Right lobe of liver (tissue), 6 donors: Measurements from ENCODE around the gene AVL9. TPM values are rescaled to one million over a fixed set of nuclear protein-coding genes. Genes with fewer than 3 reads are reported as not detected.

Source experiments
- ATAC-seq, 4 donors: fragments of 200-7000 bp; cut with Tn5 transposase; one replicate each; pipeline ENCODE4 v1.9.1; 2020; ENCODE audit warnings: mild to moderate bottlenecking in 4 of 4, moderate library complexity in 4 of 4
- DNase-seq, 3 donors: peaks; one replicate each; pipeline ENCODE4 v3.0.0-alpha.2; 2020
- H3K27ac ChIP-seq, 3 donors: fragments of 200-600 bp; one replicate each; pipeline ENCODE4 v1.8.0; 2022
- H3K27me3 ChIP-seq, 2 donors: fragments of 200-600 bp; one replicate each; pipeline ENCODE4 v1.8.0; 2022
- H3K36me3 ChIP-seq, 4 donors: fragments of 200-600 bp; sonication (generic) in 1 of 4; one replicate each; pipeline versions ENCODE4 v1.5.1 to v1.8.0; 2017 to 2022; ENCODE audit warnings: control low read depth in 1 of 4
- H3K4me1 ChIP-seq, 4 donors: fragments of 200-600 bp; sonication (generic) in 1 of 4; one replicate each; pipeline versions ENCODE4 v1.5.1 to v1.8.0; 2017 to 2022; ENCODE audit warnings: control low read depth in 1 of 4
- H3K4me3 ChIP-seq, 3 donors: fragments of 200-600 bp; one replicate each; pipeline ENCODE4 v1.8.0; 2022
- H3K9me3 ChIP-seq, 4 donors: fragments of 200-600 bp; sonication (generic) in 1 of 4; one replicate each; pipeline versions ENCODE4 v1.5.1 to v1.8.0; 2017 to 2022; ENCODE audit warnings: control low read depth in 1 of 4
- CTCF ChIP-seq, 4 donors: fragments of 200-600 bp in 3 of 4; fragments of 450-650 bp in 1 of 4; IDR thresholded peaks; one replicate each; pipeline versions ENCODE4 v1.5.1 to v1.8.0; 2016 to 2022; ENCODE audit warnings: antibody characterized with exemption in 4 of 4, mild to moderate bottlenecking in 2 of 4
- POLR2A ChIP-seq: fragments of 450-650 bp; IDR thresholded peaks from one replicate; pipeline ENCODE4 v1.6.1; 2017; ENCODE audit warnings: antibody characterized with exemption, mild to moderate bottlenecking
- WGBS: methylation state at CpG from one replicate; pipeline ENCODE4 v1.1.6; 2018; ENCODE audit warnings: low coverage, low lambda C conversion rate; ENCODE audit not compliant: insufficient coverage; ENCODE audit errors: missing lambda C conversion rate; 5-methylcytosine and 5-hydroxymethylcytosine counted together
- intact Hi-C, 2 donors: fragments of 100-400 bp; cut with DNase I; formaldehyde crosslinking; loops; one replicate each; pipeline versions ENCODE4 v1.11.2 to v1.14.1; 2022
- total RNA-seq, 6 experiments: library from RNA; depleted of rRNA in 2 of 6; stranded (reverse); fragments of >200 nt in 2 of 6; fragmentation: NEBNext Ultra II Directional in 3 of 6; extraction: Animal tissue kit (Norgen Biotek cat#: 25700) in 3 of 6; gene quantifications; one replicate each; pipeline versions ENCODE4 v1.1.0 to v1.2.4, GENCODE V29; 2016 to 2023
- donor health status: DM: no; HTN: yes; CAD: no.
- donor health status: DM: no; HTN: no; CAD: no.
- donor health status: DM: no; HTN: no; CAD: no.
- donor health status: DM: no; HTN: yes; CAD: no.
- donor health status: DM: no; HTN: yes; CAD: no.

The AVL9 gene
- total RNA-seq, 6 experiments from 2014 or later: 12.5 to 22.9 (median 15.3) TPM

GRCh38 chr7:32470871-32471270 lies 24.4 kb upstream of the AVL9 start:
- Histone ChIP-seq H3K4me3 (no peak overlapping the region), H3K4me1 (no peaks in the 10 kb centered on the region), H3K27ac (no peak overlapping the region), H3K27me3 (no peaks in the 10 kb centered on the region), H3K36me3 (no peaks in the 10 kb centered on the region), H3K9me3 (no peaks in the 10 kb centered on the region)
- DNase-seq (no peak), ATAC-seq (no peak)
- TF ChIP-seq CTCF (IDR thresholded peaks at IDR 0.05) (no peak), POLR2A (no peak)
- intact Hi-C loops: loop anchor here (10.0 kb wide), 2 partner anchors 256 to 266 kb away; no protein-coding TSS in a partner anchor
- WGBS: 49% methylated on average over 5 of the region's 5 CpGs

- H3K27ac ChIP-seq: no peak overlapping the region
- H3K36me3 ChIP-seq: no peaks in the 10 kb centered on the region
- ATAC-seq (no peak), DNase-seq (no peak)
- WGBS: 82% methylated on average over 8 of the region's 9 CpGs
- no peaks in the 10 kb centered on the region for H3K27me3 ChIP-seq
- intact Hi-C loops: loop anchor here (10.0 kb wide), 2 partner anchors 257 to 267 kb away; no protein-coding TSS in a partner anchor
- no peak overlapping the region for H3K4me3 ChIP-seq
- H3K9me3 ChIP-seq: no peaks in the 10 kb centered on the region
- H3K4me1 ChIP-seq: no peaks in the 10 kb centered on the region
- TF ChIP-seq POLR2A: no peak
- TF ChIP-seq CTCF (IDR thresholded peaks at IDR 0.05): no peak
Observed at GRCh38 chr7:32472015-32472414, 23.3 kb upstream of the AVL9 start.

GRCh38 chr7:32474008-32474407 lies 21.3 kb upstream of the AVL9 start:
- Histone ChIP-seq H3K4me3 (no peak overlapping the region), H3K27ac (no peak overlapping the region), H3K36me3 (no peaks in the 10 kb centered on the region), H3K27me3 (no peaks in the 10 kb centered on the region), H3K4me1 (no peaks in the 10 kb centered on the region), H3K9me3 (no peaks in the 10 kb centered on the region)
- DNase-seq (no peak), ATAC-seq (no peak)
- intact Hi-C loops: loop anchor here (10.0 kb wide), 2 partner anchors 259 to 269 kb away; no protein-coding TSS in a partner anchor
- WGBS: 78% methylated on average over 1 of the region's 1 CpG
- TF ChIP-seq POLR2A (no peak), CTCF (IDR thresholded peaks at IDR 0.05) (no peak)

GRCh38 chr7:32476816-32477648 lies 18.3 kb upstream of the AVL9 start:
- H3K27ac ChIP-seq: no peak overlapping the region
- H3K4me1 ChIP-seq: no peaks in the 10 kb centered on the region
- ATAC-seq: no peak
- no peaks in the 10 kb centered on the region for H3K27me3 ChIP-seq
- no peaks in the 10 kb centered on the region for H3K9me3 ChIP-seq
- WGBS: 67% methylated on average over 1 of the region's 3 CpGs
- intact Hi-C loops: loop anchor here (10.0 kb wide), 2 partner anchors 262 to 272 kb away; no protein-coding TSS in a partner anchor
- no peak for DNase-seq
- no peak overlapping the region for H3K4me3 ChIP-seq
- TF ChIP-seq CTCF (IDR thresholded peaks at IDR 0.05): no peak
- TF ChIP-seq POLR2A: no peak
- H3K36me3 ChIP-seq: no peaks in the 10 kb centered on the region
